Endodermal cell (in vitro differentiated cells): ENCODE measurements around the gene KHDRBS2. TPM values are rescaled to one million over a fixed set of nuclear protein-coding genes. Genes with fewer than 3 reads are reported as not detected.
A peak's percentile ranks its signal among the peaks of the same experiment; 100 is the strongest.

Source experiments
- DNase-seq: peaks from one replicate; pipeline ENCODE4 v3.0.0-alpha.2; 2017
- H3K27ac ChIP-seq: 2 replicates; pipeline ENCODE4 v1.5.1; 2013; ENCODE audit warnings: mild to moderate bottlenecking, low read depth, low read length, moderate library complexity
- H3K27me3 ChIP-seq: 2 replicates; pipeline ENCODE4 v1.6.1; 2013; ENCODE audit warnings: mild to moderate bottlenecking, low read length, moderate library complexity; ENCODE audit not compliant: insufficient read depth, control insufficient read depth, poor library complexity, severe bottlenecking
- H3K36me3 ChIP-seq: 2 replicates; pipeline ENCODE4 v1.7.0; 2013; ENCODE audit warnings: mild to moderate bottlenecking, low read length, moderate library complexity; ENCODE audit not compliant: control insufficient read depth, insufficient read depth
- H3K4me1 ChIP-seq: one replicate; pipeline ENCODE4 v1.7.0; 2013; ENCODE audit warnings: low read length; ENCODE audit not compliant: control insufficient read depth, insufficient read depth
- H3K4me3 ChIP-seq: 2 replicates; pipeline ENCODE4 v1.5.1; 2013; ENCODE audit warnings: mild to moderate bottlenecking, low read length, moderate library complexity
- H3K9ac ChIP-seq: 2 replicates; pipeline ENCODE4 v1.6.1; 2013; ENCODE audit warnings: mild to moderate bottlenecking, low read length, moderate library complexity; ENCODE audit not compliant: poor library complexity, severe bottlenecking; ENCODE audit errors: extremely low read depth
- H3K9me3 ChIP-seq: 2 replicates; pipeline ENCODE4 v1.6.1; 2013; ENCODE audit warnings: mild to moderate bottlenecking, low read length, moderate library complexity; ENCODE audit not compliant: control insufficient read depth
- H3K27ac Mint-ChIP-seq: 2 replicates; pipeline ENCODE4 v1.8.0; 2020; ENCODE audit warnings: mixed read lengths
- H3K27me3 Mint-ChIP-seq: 2 replicates; pipeline ENCODE4 v1.8.0; 2021; ENCODE audit warnings: mild to moderate bottlenecking, mixed read lengths; ENCODE audit not compliant: insufficient read depth
- H3K36me3 Mint-ChIP-seq: 2 replicates; pipeline ENCODE4 v1.8.0; 2020; ENCODE audit warnings: low read depth, mixed read lengths
- H3K4me1 Mint-ChIP-seq: 2 replicates; pipeline ENCODE4 v1.8.0; 2020; ENCODE audit warnings: mixed read lengths
- H3K4me3 Mint-ChIP-seq: 2 replicates; pipeline ENCODE4 v1.8.0; 2020; ENCODE audit warnings: mild to moderate bottlenecking, moderate library complexity, mixed read lengths
- H3K9me3 Mint-ChIP-seq: 2 replicates; pipeline ENCODE4 v1.8.0; 2020; ENCODE audit warnings: mild to moderate bottlenecking, mixed read lengths
- CTCF ChIP-seq: fragments of 200-600 bp; sonication (generic); conservative IDR thresholded peaks from 2 replicates; pipeline ENCODE4 v1.5.0; 2021; ENCODE audit warnings: antibody characterized with exemption, mild to moderate bottlenecking
- WGBS, 2 experiments: methylation state at CpG; one replicate each; pipeline versions ENCODE4 v1.1.5 to v1.1.7; 2013; ENCODE audit warnings: missing lambda C conversion rate in 2 of 2, mixed read lengths in 1 of 2; ENCODE audit not compliant: insufficient coverage in 1 of 2, insufficient read length in 1 of 2; 5-methylcytosine and 5-hydroxymethylcytosine counted together
- total RNA-seq, 2 donors: library from RNA; stranded (reverse); fragmentation: NEBNext Ultra II Directional in 1 of 2; extraction: Animal tissue kit (Norgen Biotek cat#: 25700) in 1 of 2; gene quantifications; 2 replicates in 1 of 2; 3 replicates in 1 of 2; pipeline ENCODE4 v1.2.1, GENCODE V29; 2021

The KHDRBS2 gene
- total RNA-seq, 2 donors from 2014 or later = 11.4 to 29.0 TPM

- Histone ChIP-seq H3K27me3 (no peaks in the 10 kb centered on the region), H3K4me3 (no peak overlapping the region), H3K9ac (no peak overlapping the region), H3K36me3 (no peaks in the 10 kb centered on the region), H3K27ac (no peak overlapping the region), H3K9me3 (no peaks in the 10 kb centered on the region), H3K4me1 (peaks cover 8% of the 10 kb centered on the region)
- 20 to 69% methylated on average over 1 to 3 of the region's 3 CpGs for WGBS, 2 experiments
- TF ChIP-seq CTCF = peak; percentile 92
- peak; percentile 60 for DNase-seq
- no peaks in the 10 kb centered on the region for H3K9me3 Mint-ChIP-seq
- H3K27ac Mint-ChIP-seq = no peak overlapping the region
- H3K4me1 Mint-ChIP-seq = peaks cover 32% of the 10 kb centered on the region
- H3K36me3 Mint-ChIP-seq = no peaks in the 10 kb centered on the region
- H3K4me3 Mint-ChIP-seq = no peak overlapping the region
- no peaks in the 10 kb centered on the region for H3K27me3 Mint-ChIP-seq
These were observed 135.9 kb downstream of the KHDRBS2 start for GRCh38 chr6:62150048-62150663.

DNA sequence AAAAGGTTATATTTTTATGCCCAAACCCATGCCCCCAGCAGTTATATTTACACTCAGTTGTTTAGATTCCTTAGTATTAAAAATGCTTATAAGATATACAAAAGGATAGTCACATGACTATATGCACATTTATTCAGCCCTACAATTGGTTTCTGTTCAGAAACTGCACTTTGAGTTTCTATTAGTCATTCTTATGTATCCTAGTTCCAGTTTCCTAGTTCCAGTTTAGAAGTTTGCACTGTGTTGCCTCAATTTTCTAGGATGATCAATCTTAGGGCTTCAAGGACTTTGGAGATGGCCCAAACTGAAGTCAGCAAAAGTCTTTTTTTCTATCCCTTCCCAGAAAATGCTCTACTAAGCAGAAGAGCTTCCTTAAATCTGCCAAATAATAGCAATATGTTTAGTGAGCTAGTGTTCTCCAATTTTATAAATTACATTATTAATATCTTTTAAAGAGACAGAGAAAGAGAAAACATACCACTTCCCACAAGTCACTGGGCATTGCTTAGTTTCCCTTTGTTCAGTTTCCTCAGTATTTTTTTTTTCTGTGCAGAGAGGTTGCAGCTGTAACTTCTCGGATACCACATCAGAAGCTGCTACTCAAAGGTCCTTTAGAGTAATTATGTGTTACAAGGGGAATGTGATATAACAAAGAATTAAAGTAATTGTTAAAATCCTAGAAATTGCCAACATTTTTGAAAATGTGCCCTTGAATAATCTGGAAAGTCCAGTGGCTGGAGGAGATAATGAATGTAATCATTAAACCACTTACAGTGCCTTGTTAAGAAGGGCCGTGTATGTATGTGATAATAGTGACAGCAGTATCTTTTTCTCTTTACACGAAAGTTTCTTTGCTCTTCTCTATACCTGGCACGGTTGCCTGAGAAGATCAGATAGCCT lies 138.8 kb downstream of the KHDRBS2 start:
- no peak for DNase-seq
- TF ChIP-seq CTCF = no peak
- Histone ChIP-seq H3K9me3 (no peaks in the 10 kb centered on the region), H3K4me3 (no peak overlapping the region), H3K27me3 (no peaks in the 10 kb centered on the region), H3K27ac (no peak overlapping the region), H3K9ac (no peak overlapping the region), H3K36me3 (no peaks in the 10 kb centered on the region), H3K4me1 (peaks cover 11% of the 10 kb centered on the region)
- 73% methylated on average over 4 of the region's 4 CpGs; no CpG with 5 or more reads in 1 of the 2 experiments for WGBS, 2 experiments
- Mint-ChIP-seq H3K27ac (peak overlapping the region; percentile 32), H3K4me1 (peaks cover 40% of the 10 kb centered on the region), H3K27me3 (no peaks in the 10 kb centered on the region), H3K4me3 (no peak overlapping the region), H3K36me3 (no peaks in the 10 kb centered on the region), H3K9me3 (no peaks in the 10 kb centered on the region)

DNA sequence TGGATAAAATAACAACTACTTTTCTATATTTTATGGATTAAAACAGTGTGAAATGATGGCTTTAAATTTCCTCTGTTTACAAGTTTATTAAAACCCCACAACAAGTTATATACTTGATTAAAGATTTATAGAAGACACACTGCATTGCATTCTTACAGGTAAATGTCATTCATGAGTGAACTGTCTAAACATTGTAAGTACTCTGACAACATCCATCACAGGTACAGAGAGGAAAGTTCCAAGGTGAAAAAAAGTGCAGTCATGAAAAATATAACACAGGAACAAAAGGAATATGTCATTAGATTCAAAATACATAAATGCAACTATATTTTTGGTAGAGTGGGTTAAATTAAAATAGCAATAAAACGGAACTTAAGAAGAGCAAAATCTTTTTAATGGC lies 156.9 kb downstream of the KHDRBS2 start:
- TF ChIP-seq CTCF = no peak
- Histone ChIP-seq H3K27ac (no peak overlapping the region), H3K27me3 (no peaks in the 10 kb centered on the region), H3K4me1 (peaks cover 4% of the 10 kb centered on the region), H3K4me3 (no peak overlapping the region), H3K9ac (no peak overlapping the region), H3K9me3 (peaks cover 20% of the 10 kb centered on the region), H3K36me3 (peaks cover 7% of the 10 kb centered on the region)
- Mint-ChIP-seq H3K27me3 (no peaks in the 10 kb centered on the region), H3K9me3 (peaks cover 18% of the 10 kb centered on the region), H3K27ac (no peak overlapping the region), H3K4me3 (no peak overlapping the region), H3K4me1 (no peaks in the 10 kb centered on the region), H3K36me3 (peaks cover 19% of the 10 kb centered on the region)
- no peak for DNase-seq
- WGBS, 2 experiments = no CpG with 5 or more reads among the region's 1 CpG
